GM18520 (cell line): ENCODE data around the gene RASA1.
"Not testable (repeated sequence)": the region's sequence is repeated elsewhere in the genome, so short reads cannot be mapped to it uniquely, and the experiment has no call there.

Source experiments
- ATAC-seq: cut with Tn5 transposase; IDR thresholded peaks from one replicate; pipeline ENCODE4 v1.9.1; 2021; ENCODE audit not compliant: unreplicated experiment

Gene RASA1

DNA sequence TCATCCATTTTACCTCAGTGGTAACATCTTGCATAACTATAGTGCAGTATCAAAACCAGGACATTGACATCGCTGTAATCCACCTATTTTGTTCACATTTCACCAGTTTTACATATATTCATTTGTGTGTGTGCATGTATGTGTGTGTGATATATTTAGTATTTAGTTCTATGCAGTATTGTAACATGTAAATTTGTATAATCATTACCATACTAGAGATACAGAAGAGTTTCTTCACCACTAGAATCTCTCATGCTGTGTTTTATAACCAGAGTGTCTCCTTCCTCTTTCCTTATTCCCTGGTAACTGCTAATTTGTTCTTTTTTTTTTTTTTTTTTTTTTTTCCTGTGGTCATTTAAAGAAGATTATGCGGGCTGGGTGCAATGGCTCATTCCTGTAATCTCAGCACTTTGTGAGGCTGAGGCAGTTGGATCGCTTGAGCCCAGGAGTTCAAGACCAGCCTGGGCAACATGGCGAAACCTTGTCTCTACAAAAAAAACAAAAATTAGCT lies 11.0 kb downstream of the RASA1 start:
- ATAC-seq: no peak

DNA sequence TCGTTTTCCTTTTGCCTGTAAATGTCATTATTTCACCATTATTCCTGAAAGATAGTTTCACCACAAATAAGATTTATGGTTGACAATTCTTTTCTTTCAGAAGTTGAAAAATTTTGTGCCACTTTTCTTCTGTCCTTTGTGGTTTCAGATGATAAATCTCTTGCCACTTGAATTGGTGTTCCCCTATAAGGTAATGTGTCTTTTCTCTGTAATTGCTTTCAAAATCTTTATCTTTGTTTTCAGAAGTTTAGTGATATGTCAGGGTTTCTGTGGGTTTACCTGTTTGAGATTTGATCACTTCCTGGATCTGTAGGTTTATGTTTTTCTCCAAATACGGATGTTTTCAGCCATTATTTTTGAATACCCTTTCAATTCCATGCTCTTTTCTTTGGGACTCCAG lies 14.6 kb downstream of the RASA1 start:
- no peak for ATAC-seq

DNA sequence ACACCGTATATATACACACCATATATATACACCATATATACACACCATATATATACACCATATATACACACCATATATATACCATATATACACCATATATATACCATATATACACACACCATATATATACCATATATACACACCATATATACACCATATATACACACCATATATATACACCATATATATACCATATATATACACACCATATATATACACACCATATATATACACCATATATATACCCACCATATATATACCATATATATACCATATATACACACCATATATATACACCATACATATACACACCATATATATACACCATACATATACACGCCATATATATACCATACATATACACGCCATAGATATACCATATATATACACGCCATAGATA lies 19.6 kb downstream of the RASA1 start:
- not testable (repeated sequence) for ATAC-seq

DNA sequence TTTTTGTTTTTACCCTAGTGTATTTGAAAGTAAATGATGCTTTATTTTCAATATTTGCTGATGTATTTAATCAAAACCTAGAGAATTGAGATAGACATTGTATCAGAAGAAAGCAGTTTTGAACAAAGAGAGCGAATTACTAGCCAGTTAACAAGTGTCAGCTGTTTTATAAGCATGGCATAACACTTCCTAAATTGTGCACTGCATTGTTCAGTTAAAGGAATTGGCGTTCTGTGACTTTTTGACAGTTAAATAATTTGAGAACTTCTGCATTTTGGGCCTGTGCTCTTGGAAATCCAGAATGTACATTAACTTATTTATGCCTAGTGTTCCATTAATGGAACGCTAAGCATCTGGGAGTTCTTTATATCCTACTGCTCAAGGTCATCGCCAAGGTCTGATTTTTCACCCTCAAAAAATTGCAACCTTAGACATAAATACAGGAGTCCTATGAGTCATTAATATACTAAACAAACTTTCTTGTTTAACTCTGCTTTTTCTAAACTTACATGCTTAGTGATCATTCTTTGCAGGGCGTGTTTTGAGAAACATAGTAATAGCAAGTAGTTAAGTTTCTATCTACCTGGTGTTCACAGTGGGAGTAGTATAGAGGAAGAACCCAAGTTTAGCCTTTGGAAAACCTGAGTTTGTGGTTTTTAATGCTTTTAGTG lies 31.1 kb downstream of the RASA1 start:
- no peak for ATAC-seq

DNA sequence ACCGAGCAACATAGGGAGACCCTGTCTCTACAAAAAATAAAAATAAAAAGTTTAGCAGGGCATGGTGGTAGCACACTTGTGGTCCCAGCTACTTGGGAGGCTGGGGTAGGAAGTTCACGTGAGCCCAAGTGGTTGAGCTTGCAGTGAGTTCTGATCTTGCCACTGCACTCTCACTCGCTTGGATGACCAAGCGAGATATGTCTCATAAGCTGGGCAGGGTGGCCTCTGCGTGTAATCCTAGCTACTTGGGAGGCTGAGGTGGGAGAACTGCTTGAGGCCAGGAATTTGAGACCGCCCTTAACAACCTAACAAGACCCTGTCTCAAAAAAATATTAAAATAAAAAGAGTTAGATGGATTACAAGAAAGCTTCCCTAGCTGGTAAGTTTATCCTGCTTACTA lies 32.5 kb downstream of the RASA1 start:
- no peak for ATAC-seq

DNA sequence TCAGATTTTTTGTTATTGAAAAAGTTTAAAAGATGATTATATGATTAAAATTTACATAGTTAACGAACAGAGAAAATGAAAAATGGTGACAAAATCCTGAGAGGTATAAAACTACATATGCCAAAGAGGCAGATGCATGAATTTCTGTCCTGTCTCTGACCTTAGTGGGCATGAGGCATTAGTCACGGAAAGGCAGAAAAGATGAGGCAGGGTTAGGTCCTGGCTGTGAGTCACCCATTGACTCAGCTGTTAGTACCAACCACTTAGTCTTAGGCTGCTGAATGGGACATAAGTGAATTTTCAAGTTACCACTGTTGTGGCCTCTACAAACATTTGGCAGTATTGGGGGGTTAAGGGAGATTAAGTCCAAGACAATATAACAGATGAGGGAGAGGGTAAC lies 33.1 kb downstream of the RASA1 start:
- no peak for ATAC-seq

DNA sequence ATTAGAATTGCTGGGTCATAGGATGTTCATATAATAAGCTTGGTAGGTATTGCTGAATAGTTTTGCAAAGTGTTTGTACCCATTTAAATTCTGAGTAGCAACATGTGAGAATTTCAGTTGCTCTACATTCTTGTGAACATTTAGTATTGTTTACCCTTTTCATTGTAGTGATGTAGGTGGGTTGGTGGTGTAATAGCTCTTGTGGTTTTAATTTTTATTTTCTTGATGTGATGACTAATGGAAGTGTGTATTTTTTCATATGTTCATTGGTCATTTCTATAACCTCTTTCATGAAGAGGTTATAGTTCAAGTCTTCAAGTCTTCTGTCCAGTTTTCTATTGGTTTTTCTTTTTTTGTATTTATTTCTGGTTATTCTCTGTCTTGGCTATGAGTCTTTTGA lies 34.4 kb downstream of the RASA1 start:
- ATAC-seq: no peak

DNA sequence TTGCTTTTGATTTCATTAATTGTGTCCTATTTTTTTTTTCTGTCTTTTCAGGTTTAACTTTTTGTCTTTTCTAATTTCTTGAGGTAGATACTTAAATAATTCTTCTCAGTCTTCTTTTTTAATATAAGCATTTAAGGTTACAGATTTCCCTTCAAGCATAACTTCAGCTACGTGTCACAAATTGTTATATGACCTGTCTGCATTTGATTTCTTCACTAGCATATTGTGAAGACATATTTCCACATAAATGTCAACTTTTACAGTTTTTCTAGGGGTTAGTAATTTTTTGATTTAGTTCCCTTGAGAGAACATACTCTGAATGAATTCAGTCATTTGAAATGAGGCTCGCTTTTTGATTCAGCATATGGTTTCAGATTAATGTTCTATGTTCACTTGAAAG lies 35.6 kb downstream of the RASA1 start:
- no peak for ATAC-seq

DNA sequence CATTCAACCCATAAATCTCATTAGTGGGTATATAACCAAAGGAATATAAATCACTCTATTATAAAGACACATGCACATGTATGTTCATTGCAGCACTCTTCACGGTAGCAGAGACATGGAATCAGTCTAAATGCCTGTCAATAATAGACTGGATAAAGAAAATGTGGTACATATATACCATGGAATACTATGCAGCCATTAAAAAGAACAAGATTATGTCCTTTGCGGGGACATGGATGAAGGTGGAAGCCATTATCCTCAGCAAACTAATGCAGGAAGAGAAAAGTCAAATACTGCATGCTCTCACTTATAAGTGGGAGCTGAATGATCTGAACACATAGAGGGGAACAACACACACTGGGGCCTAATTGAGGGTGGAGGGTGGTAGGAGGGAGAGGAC lies 38.4 kb downstream of the RASA1 start:
- ATAC-seq: not testable (repeated sequence)

DNA sequence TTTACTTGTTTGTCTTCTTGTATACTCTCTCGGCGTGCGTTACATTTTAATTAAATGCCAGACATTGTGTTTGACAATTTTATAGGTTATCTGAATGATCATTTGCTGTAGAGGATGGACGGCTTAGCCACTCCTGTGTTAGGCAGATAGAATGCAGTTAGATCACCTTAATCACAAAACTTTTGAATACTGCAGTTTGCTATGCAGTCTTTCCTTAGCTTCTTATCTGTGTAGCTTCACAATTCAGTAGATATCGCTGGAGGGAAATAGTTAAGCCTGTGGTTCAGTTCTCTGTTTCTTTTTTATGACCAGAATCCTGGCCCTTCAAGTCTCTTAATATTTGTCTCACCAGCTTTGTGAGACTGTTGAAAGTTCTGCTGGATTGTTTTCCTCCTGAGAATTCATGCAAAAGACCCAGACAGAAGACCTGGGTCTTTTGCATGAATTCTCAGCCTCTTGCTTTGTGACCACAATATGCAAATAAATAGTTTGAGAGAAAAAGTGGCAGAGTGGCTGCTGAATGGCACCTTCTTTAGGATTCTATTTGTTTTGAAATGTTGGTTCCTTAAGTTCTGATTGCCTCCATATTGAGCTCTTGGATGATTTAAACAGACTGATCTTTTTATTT lies 40.2 kb downstream of the RASA1 start:
- ATAC-seq: peak; percentile 96

DNA sequence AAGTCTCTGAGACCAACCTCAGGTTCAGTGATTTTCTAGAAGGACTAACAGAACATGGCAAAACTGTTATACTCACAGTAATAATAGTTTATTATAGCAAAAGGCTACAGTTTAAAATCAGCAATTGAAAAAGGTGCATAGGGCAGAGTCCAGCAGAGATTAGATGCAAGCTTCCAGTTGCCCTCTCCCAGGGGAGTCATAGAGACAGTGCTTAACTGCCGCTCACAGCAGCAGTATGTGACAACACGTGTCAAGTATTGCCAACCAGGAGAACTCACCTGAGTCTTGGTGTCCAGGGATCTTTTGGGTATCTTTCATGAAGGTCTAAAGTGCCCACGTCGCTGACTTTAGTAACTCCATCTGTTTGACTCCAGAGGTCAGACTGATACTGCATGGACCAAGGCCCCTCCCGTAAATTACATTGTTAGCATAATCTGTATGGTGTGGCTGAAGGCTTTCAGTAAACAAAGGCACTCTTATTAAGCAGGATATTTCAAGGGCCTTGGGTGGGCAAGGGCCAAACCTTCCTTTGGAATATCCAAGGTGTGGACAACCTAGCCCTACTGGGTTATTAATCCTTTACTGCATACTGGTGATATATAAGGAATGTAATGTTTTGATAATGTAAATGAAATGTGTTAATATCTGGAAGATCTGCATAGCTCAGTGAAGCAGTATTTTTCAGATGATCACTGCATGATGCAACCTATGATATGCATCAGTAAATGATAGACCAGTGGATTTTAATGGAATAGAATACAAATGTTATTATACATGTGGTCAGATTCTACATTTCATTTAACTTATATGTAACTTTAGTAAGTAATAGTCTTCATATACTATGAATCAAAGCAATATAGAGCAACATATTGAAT lies 44.0 kb downstream of the RASA1 start:
- no peak for ATAC-seq

DNA sequence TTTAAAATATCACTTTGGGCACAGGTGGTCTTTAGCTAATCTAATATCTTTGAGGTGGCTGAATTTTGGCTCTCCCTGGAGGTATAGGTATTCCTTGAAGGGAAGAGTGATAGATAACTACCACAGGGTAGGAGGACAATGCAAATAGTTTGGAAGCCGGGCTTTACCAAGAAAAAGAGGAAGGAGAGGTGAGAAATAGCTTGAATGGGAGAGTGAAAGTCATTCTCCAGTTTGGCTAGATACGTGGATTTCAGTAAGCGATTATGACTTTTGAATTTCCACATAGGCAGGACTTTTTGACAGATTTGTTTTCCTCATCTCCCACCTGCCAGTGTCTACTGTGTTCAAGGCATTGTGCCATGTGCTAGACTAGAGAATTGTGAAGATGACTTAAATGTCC lies 45.5 kb downstream of the RASA1 start:
- ATAC-seq: no peak

DNA sequence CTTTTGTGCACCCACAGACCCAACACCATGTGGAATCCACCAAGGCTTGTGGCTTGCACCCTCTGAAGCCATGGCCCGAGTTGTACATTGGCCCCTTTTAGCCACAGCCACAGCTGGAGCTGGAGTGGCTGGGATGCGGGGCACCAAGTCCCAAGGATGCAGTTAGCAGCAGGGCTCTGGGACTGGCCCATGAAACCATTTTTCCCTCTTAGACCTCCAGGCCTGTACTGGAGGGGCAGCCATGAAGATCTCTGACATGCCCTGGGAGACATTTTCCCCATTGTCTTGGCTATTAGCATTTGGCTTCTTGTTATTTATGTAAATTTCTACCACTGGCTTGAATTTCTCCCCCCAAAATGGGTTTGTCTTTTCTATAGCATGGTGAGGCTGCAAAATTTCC lies 51.8 kb downstream of the RASA1 start:
- ATAC-seq: no peak

DNA sequence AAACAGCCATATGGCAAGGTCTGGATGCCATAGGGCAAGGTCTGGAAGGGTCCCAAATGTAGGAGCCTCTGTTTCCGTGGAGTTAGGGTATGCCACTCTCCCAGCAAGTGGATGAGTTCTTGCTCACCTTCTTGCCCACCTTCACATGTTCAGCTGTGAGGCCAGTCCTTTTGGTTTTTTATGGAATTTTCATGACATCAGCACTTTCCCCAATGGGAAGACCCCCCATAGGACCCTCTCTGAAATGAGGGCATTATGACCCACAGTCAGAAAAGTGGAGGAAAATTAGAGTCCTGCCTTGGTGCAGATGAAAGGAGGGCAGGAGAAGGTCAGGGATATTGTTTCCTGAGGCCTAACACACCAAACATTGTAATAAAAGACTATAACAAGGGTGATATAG lies 53.9 kb downstream of the RASA1 start:
- no peak for ATAC-seq

DNA sequence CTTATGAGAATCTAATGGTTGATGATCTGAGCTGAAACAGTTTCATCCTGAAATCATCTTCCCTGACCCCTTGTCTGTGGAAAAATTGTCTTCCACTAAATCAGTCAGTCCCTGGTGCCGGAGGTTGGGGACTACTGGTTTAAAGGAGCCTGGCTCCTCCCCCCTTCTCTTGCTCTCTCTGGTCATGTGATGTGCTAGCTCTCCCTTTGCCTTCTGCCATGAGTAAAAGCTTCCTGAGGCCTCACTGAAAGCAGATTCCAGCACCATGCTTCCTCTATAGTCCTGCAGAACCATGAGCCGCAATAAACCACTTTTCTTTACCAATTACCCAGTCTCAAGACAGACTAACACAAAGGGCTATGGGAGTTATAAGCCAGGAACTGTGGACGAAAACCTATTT lies 54.7 kb downstream of the RASA1 start:
- ATAC-seq: no peak

DNA sequence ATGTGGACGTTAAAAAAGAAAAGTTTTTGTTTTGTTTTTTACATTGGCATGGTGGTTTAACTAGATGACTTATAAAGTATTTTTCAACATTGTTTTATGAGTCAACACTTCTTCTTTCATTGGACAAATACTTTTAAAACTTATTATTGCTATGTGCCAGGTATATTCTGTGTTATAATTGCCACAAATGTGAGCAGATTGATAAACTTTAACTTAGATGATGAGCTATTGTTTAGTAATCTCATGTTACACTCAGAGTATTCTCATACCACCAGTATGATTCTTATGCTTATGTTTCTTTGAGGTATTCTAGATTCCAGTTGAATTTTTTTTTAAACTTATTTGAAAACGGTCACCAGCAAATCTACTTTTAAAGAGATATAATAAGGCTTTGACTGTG lies 60.3 kb downstream of the RASA1 start:
- no peak for ATAC-seq

DNA sequence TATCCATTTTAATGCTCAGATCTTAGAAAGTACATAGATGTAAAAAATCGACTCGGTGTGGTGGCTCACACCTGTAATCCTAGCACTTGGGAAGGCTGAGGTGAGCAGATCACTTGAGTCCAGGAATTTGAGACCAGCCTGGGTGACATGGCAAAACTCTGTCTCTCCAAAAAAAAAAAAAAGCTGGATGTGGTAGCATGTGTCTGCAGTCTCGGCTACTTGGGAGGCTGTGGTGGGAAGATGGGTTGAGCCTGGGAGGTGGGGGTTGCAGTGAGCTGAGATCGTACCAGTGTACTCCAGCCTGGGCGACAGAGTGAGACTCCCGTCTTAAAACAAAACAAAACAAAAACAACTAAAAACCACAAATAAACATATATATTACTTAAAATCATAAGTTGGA lies 61.4 kb downstream of the RASA1 start:
- no peak for ATAC-seq

DNA sequence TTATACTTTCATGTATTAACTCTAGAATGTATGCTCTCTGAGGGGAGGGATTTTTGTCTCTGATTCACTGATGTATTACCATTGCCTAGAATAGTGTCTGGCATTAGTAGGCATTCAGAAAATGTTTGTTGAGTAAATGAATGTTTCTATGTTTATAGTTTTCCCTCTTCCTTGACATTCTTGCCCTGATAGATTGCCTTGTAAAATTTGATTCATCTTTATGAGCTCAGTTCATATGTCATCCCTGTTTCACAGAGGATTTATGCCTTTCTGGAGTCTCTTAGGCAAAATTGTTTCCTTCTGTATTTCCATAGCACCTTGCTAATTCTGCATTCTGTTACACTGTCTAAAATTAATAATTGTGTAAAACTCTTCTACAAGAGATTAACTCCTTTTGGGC lies 72.3 kb downstream of the RASA1 start:
- ATAC-seq: no peak

DNA sequence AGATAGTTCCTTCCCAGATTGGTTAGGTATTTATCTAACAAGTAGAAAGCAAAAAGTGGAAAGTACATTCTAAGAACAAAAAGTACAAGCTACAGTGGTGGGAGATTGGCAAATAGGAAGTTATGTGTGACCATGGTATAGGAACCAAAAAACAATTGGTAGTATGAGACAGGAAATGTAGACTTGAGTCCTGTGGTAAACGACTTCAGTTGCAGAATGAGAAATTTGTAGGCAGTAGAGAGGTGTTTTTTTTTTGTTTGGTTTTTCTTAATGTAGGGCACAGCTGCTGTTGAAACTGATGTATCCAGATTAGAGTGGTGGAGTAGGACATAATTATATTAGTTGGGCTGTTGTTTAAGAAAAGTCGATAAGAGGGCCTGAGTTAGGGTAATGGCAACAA lies 73.0 kb downstream of the RASA1 start:
- ATAC-seq: peak; percentile 100

DNA sequence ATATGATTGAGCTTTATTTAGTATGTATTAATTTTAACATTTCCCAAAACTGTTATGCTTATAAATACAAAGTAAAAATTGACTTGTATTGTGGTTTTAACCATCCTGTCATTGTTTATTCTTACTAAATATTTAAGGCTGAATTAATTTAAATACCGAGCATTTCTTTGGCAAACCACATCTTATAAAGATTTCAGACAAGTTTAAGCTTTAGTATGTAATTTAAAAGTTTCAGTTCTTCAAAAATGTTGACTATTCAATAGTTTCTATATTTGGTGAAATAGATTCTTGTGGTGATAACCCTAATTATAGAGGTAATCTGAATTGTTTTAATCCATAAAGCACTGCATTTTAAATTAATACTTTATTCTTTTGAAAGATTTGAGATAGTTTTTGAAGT lies 79.6 kb downstream of the RASA1 start:
- ATAC-seq: no peak

DNA sequence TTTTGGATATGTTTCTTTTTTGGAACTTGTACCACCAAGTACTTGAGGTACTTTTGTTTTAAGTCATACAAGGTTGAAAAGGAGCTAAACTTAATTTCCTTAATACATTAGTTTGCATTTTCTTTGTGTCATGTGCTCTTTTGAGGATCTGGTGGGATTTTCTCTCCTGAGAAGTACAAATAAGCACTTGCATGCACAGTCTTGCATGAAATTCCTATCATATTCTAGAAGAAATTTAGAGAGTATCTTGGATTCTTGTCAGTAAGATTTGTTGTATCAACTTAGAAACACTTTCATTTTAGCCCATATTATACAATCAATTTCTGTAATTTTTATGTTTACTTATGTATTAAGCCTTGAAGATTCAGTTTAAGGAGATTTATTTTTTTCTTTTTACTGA lies 80.2 kb downstream of the RASA1 start:
- no peak for ATAC-seq

DNA sequence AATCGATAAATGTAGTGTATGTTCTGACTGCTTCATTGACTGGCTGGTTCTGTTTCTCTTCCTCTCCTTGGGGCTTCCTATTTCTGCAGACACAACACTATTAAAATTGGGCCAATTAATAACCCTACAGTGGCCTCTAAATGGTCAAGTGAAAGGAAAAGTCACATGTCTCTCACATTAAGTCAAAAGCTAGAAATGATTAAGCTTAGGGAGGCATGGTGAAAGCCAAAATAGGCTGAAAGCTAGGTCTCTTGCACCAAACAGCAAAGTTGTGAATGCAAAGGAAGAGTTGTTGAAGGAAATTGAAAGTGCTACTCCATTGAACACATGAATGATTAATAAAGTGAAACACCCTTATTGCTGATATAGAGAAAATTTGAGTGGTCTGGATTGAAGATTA lies 86.8 kb downstream of the RASA1 start:
- ATAC-seq: peak; percentile 70
